ENCODE results near the gene NBEA. TPM values are rescaled to one million over a fixed set of nuclear protein-coding genes. Genes with fewer than 3 reads are reported as not detected.

The NBEA gene
- total RNA-seq, 8 experiments from 2014 or later: 2.8 to 45.7 (median 31.8) TPM

DNA sequence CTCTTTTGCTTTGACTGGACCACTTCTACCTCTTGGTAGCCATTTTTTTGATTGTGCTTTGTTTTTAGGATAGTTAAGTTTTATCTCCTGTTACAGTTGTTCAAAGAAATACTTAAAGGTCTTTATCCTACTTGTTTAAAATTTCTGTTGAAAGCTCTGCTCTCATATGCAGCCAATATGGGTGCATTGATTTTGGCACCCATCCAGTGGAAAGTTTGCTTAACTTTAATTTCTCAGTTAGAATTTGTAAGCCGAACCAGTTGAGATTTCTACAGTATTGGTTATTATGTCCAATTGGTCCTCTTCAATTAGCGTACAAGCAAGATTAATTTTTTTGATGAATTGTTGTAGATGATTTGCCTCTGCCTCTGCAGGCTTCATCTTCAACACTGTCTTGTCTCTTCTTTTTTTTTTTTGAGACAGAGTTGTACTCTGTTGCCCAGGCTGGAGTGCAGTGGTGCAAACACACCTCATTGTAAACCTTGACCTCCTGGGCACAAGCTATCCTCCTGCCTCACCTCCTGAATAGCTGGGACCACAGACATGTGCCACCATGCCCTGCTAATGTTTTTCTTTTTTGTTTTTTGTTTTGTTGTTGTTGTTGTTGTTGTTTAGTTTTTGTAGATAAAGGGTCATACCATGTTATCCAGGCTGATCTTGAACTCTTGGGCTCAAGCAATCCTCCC lies 469.1 kb downstream of the NBEA start:
- H3K27ac ChIP-seq: no peak overlapping the region
- ATAC-seq (replicated peaks in 6 of 8): no peak
- WGBS, 10 experiments: 0 to 100% (median 86%) methylated on average over 1 to 2 of the region's 2 CpGs; no CpG with 5 or more reads in 1 of the 10 experiments
- in situ Hi-C loops (cut with MboI; ENCODE audit: low pct_unique_long_range_greater_than_20kb in 2 of 9, low sequenced_read_pairs in 9 of 9, unreplicated experiment in 9 of 9): no loop called here
- H3K4me1 ChIP-seq (replicated peaks in 1 of 2): no peaks in the 10 kb centered on the region
- no peak overlapping the region for H3K4me3 ChIP-seq

DNA sequence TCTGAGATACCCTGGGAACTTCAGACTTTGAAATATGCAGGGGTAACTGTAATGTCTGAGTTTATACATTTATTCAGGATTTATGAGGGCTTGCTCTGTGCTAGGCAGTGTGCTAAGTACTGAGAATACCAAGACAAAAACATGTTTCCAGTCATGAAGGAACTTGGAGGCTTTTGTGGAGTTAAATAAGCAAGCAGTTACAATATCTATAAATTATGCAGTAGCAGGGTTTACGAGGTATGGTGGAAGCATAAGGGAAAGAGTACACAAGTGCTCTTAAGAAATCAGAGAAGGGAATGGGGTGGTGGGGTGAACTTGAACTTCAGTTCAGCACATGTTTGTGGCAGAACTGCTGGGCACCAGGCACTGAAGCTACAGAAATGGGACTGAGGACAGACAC lies 506.4 kb downstream of the NBEA start:
- Histone ChIP-seq H3K4me3 (no peak overlapping the region), H3K4me1 (replicated peaks in 1 of 2) (peaks cover 0 to 4% of the 10 kb centered on the region in 2 donors), H3K27ac (no peak overlapping the region)
- no peak for ATAC-seq (replicated peaks in 6 of 8)
- in situ Hi-C loops (cut with MboI; ENCODE audit: low pct_unique_long_range_greater_than_20kb in 2 of 9, low sequenced_read_pairs in 9 of 9, unreplicated experiment in 9 of 9): no loop called here
- WGBS, 10 experiments: 17 to 100% (median 63%) methylated on average over 1 of the region's 1 CpG; no CpG with 5 or more reads in 3 of the 10 experiments

DNA sequence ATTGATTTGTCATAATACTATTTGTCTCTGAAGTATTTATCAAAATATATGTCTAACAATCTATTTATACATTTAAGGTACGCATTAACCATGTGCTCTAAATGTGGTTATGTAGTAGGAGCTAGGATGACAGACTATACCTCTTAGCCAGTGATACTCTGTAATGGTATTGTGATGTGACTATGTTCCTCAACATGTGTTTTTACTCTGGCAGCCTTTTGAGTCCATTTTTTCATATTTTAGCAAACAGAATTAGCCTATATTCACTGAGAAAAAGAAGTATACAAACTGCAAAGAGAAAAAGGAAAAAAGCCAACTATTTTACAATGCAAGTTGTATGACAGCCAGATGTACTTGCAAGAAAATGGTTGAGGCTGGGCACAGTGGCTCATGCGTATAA lies 507.8 kb downstream of the NBEA start:
- H3K4me1 ChIP-seq (replicated peaks in 1 of 2): peaks cover 0 to 4% of the 10 kb centered on the region in 2 donors
- no peak overlapping the region for H3K27ac ChIP-seq
- in situ Hi-C loops (cut with MboI; ENCODE audit: low pct_unique_long_range_greater_than_20kb in 2 of 9, low sequenced_read_pairs in 9 of 9, unreplicated experiment in 9 of 9): loop anchor here in 1 of 9 experiments (25.0 kb wide), 1 partner anchor 262 kb away; no protein-coding TSS in a partner anchor
- ATAC-seq (replicated peaks in 6 of 8): no peak
- WGBS, 10 experiments: 57 to 100% (median 94%) methylated on average over 1 to 2 of the region's 2 CpGs; no CpG with 5 or more reads in 1 of the 10 experiments
- H3K4me3 ChIP-seq: no peak overlapping the region

DNA sequence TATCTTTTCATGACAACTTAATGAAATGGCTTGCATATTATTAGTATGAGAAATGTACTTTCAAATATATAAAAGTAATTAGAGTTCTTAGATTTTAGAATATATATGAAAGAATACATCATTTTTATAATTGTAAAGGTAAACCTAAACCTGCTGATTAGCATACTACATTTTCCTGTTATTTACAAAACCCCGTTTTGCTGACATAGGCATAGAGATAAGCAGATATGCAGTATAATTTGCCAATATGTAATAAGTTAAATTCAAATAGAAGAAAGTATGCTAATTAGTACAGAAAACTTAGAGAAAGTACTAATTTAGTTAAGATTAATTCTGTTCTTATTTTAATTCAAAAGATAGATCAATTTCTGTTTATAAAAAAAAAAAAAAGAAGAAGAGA lies 513.0 kb downstream of the NBEA start:
- peaks cover 0 to 4% of the 10 kb centered on the region in 2 donors for H3K4me1 ChIP-seq (replicated peaks in 1 of 2)
- in situ Hi-C loops (cut with MboI; ENCODE audit: low pct_unique_long_range_greater_than_20kb in 2 of 9, low sequenced_read_pairs in 9 of 9, unreplicated experiment in 9 of 9): loop anchor here in 1 of 9 experiments (25.0 kb wide), 1 partner anchor 257 kb away; no protein-coding TSS in a partner anchor
- whole genome bisulfite sequencing, 10 experiments: 9 to 100% (median 100%) methylated on average over 1 of the region's 1 CpG
- no peak overlapping the region for H3K4me3 ChIP-seq
- no peak overlapping the region for H3K27ac ChIP-seq
- no peak for ATAC-seq (replicated peaks in 6 of 8)

DNA sequence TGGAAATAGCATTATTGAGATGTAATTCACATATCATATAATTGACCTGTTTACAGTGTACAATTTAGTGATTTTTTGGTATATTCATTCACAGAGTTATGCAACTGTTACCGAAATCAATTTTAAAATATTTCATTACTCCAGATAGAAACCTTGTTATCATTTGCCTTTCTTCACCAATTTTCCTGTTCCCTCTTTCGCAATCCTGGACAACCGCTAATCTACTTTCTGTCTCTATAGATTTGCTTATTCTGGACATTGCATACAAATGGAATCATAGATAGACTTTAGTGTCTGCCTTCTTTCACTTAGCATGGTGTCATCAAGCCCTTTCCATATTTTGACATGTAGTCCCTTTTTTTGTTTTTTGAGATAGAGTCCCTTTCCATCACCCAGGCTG lies 515.2 kb downstream of the NBEA start:
- in situ Hi-C loops (cut with MboI; ENCODE audit: low pct_unique_long_range_greater_than_20kb in 2 of 9, low sequenced_read_pairs in 9 of 9, unreplicated experiment in 9 of 9): loop anchor here in 1 of 9 experiments (25.0 kb wide), 1 partner anchor 255 kb away; no protein-coding TSS in a partner anchor
- no peak for ATAC-seq (replicated peaks in 6 of 8)
- Histone ChIP-seq H3K27ac (no peak overlapping the region), H3K4me3 (no peak overlapping the region), H3K4me1 (replicated peaks in 1 of 2) (peaks cover 0 to 4% of the 10 kb centered on the region in 2 donors)
- 69 to 100% (median 98%) methylated on average over 1 to 3 of the region's 3 CpGs for WGBS, 10 experiments

DNA sequence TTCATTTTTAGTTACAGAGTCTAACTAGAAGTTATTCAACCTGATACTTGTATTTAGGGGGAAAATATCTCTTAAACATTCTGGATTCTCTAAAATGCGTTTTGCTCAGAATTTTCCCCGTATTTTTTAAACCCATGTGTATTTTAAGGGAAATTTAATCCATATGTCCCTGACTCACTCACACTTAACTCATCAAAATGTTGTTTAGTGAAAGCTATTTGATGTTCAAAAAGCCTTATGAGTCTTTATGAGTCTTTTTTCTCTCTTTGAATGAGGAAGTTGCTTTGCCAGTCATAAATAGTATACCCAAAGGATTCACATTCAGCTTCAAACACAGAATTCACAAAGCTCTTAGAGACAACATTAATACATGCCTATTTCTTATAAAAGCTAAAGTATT lies 518.0 kb downstream of the NBEA start:
- peaks cover 0 to 2% of the 10 kb centered on the region in 2 donors for H3K4me1 ChIP-seq (replicated peaks in 1 of 2)
- H3K4me3 ChIP-seq: no peak overlapping the region
- WGBS, 10 experiments: 16 to 100% (median 83%) methylated on average over 1 to 2 of the region's 2 CpGs; no CpG with 5 or more reads in 1 of the 10 experiments
- H3K27ac ChIP-seq: no peak overlapping the region
- ATAC-seq (replicated peaks in 6 of 8): no peak
- in situ Hi-C loops (cut with MboI; ENCODE audit: low pct_unique_long_range_greater_than_20kb in 2 of 9, low sequenced_read_pairs in 9 of 9, unreplicated experiment in 9 of 9): loop anchor here in 1 of 9 experiments (25.0 kb wide), 1 partner anchor 252 kb away; no protein-coding TSS in a partner anchor

DNA sequence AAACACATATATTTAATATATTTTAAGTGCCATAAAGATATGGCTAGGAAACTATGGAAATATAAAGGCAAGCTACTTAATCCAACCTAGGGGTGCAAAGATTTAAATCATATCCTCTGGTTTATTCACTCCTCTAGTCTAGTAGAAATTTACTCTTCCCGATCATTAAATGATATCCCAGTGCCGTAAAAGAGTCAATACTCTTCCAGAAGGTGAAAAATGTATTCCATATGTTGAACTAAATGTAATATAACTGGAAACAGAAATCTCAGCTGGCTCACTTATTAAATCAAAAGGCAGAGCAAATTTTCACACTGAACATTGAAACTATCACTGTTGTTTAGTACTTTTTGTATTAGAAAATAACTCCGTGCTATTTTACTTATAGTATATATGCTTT lies 523.3 kb downstream of the NBEA start:
- peaks cover 0 to 6% of the 10 kb centered on the region in 2 donors for H3K4me1 ChIP-seq (replicated peaks in 1 of 2)
- H3K27ac ChIP-seq: no peak overlapping the region
- no peak for ATAC-seq (replicated peaks in 6 of 8)
- in situ Hi-C loops (cut with MboI; ENCODE audit: low pct_unique_long_range_greater_than_20kb in 2 of 9, low sequenced_read_pairs in 9 of 9, unreplicated experiment in 9 of 9): loop anchor here in 1 of 9 experiments (25.0 kb wide), 1 partner anchor 247 kb away; no protein-coding TSS in a partner anchor
- WGBS, 10 experiments: 53 to 100% (median 77%) methylated on average over 1 to 3 of the region's 3 CpGs; no CpG with 5 or more reads in 1 of the 10 experiments
- H3K4me3 ChIP-seq: no peak overlapping the region

DNA sequence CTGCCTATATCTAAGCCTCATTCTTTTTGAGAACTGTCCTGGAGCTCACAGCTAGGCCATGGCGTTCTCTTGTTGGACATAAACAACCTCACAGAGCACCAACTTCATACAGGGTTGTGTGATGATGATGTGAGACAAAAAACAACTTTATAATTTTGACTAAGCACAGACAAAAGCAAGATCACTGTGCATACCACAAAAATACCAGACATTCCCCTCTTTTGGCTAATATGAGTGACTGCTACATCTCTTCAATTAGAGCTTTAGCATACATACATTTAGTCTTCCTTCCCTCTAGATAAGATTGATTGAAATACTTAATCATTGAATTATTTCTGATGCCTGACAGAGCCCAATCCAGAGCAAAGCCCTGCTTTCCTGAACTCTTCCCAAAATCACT lies 526.1 kb downstream of the NBEA start:
- WGBS, 10 experiments: 100% methylated on average over 1 of the region's 1 CpG; no CpG with 5 or more reads in 9 of the 10 experiments
- ATAC-seq (replicated peaks in 6 of 8): no peak
- H3K27ac ChIP-seq: no peak overlapping the region
- H3K4me3 ChIP-seq: no peak overlapping the region
- peaks cover 0 to 6% of the 10 kb centered on the region in 2 donors for H3K4me1 ChIP-seq (replicated peaks in 1 of 2)
- in situ Hi-C loops (cut with MboI; ENCODE audit: low pct_unique_long_range_greater_than_20kb in 2 of 9, low sequenced_read_pairs in 9 of 9, unreplicated experiment in 9 of 9): loop anchor here in 1 of 9 experiments (25.0 kb wide), 1 partner anchor 244 kb away; no protein-coding TSS in a partner anchor

DNA sequence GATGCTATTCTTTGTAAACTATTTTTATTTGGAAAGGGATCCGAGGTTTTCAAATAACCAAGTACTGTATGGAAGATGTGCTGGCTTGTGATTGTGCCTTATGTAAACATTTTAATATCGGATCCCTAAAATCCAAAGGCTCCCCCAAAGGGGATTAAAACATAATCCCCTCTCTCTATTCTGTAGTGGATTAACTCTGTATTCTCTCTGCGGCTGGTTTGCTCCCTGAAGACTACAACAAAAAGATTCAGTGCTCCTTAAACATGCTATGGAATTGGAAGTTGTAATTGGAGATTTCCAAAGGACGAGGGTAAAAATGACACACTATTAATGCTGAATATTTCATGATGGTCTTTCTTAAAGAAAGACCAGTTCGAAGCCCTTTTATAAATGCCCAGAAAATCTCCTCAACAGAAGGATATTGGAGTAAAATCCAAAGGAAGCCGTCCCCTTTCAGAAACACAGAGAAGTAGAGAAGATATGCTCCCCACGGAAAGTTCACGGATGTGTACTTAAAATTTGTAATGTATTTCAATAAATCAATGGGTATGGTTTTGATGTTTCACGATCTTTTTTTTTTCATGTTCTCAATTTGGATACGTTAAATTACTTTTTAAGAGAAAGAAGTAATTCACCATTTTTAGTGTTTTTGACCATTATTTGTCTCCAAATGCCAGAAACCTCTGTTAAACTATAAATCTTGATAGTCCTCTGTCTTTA lies 527.9 kb downstream of the NBEA start:
- in situ Hi-C loops (cut with MboI; ENCODE audit: low pct_unique_long_range_greater_than_20kb in 2 of 9, low sequenced_read_pairs in 9 of 9, unreplicated experiment in 9 of 9): loop anchor here in 1 of 9 experiments (25.0 kb wide), 1 partner anchor 242 kb away; no protein-coding TSS in a partner anchor
- peaks cover 0 to 4% of the 10 kb centered on the region in 2 donors for H3K4me1 ChIP-seq (replicated peaks in 1 of 2)
- ATAC-seq (replicated peaks in 6 of 8): no peak
- no peak overlapping the region for H3K27ac ChIP-seq
- H3K4me3 ChIP-seq: peak overlapping the region in 2 of 5 donors; percentile 30 to 33
- 13 to 81% (median 50%) methylated on average over 3 to 10 of the region's 10 CpGs for WGBS, 10 experiments

DNA sequence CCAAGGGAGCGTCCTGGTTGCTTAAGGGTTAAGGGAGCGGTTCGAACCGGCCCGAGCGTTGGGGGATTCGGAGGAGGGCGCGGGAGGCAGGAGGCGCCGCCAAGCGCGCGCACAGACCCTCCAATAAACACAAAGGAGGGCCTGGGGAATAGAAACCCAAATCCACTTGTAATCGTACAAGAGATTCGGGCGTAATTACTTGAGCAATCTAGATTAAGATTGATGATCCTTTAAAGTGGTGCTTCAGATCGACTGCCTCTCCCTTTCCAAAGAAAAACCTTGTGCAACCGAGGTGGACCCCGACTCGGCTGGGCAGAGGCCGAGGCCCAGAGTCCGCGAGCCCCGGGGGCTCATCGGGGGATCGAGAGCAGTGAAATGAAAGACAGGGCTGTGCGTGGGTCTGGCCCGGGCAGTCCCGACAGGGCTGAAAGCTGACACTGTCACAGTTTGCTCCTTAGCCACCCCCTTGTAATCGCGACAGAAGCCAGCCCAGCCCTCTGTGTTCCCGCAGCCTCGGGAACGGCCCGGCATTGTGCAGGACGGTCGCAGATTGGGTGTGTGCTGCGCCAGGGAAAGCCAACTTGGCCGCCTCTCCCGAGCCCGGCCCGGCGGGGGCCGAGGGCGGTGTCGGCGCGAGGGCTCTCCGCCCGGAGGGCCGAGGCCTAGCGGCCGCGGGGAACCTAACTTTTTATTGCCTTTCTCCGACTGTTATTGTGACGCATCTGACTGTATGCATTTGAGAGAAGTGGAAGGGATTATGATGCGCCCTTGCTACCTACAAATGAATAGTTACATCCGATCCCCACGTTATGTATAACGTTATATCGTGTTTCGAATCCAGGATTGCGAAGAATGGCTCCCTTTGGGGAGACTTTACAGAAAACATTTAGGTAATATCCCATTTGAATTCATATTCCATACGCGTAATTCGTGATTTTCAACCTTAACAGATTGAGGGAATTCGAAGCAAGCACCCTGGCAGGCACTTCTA lies 528.9 kb downstream of the NBEA start:
- peaks cover 0 to 4% of the 10 kb centered on the region in 2 donors for H3K4me1 ChIP-seq (replicated peaks in 1 of 2)
- ATAC-seq (replicated peaks in 6 of 8): peak in 7 of 8 experiments; percentile 66 to 90 (median 84)
- 0 to 53% (median 16%) methylated on average over 2 to 33 of the region's 68 CpGs for WGBS, 10 experiments

DNA sequence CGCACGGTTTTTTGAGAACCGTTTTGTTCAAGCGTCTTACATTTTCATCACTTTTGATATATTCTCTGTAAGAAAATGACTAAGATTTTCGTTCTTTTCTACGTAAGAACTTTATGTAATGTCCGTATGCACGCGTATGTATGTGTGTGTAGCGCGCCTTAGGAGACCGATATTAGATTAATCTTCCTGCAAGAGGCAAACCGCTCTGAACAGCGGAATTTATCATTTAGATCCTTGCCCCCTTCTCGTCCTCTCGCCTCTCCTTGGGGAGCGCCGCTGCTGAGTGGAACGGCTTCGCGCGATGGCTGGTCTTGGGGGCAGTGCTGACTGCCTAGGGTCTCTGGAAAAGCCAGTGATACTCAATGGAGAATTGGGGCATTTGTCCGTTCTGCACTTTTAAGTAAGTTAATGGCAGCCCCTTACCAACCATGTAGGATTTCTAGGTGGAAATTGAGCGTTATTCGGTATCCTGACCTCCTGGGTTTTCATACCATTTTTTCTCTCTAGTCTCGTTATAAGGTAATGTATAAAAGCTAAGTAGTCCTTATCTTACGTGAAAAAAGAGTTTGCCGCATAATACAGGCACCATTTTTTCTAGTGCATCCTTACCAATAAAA lies 529.7 kb downstream of the NBEA start:
- Histone ChIP-seq H3K4me1 (replicated peaks in 1 of 2) (peaks cover 0 to 9% of the 10 kb centered on the region in 2 donors), H3K27ac (no peak overlapping the region), H3K4me3 (no peak overlapping the region)
- in situ Hi-C loops (cut with MboI; ENCODE audit: low pct_unique_long_range_greater_than_20kb in 2 of 9, low sequenced_read_pairs in 9 of 9, unreplicated experiment in 9 of 9): loop anchor here in 1 of 9 experiments (25.0 kb wide), 1 partner anchor 240 kb away; no protein-coding TSS in a partner anchor
- no peak for ATAC-seq (replicated peaks in 6 of 8)
- WGBS, 10 experiments: 11 to 100% (median 51%) methylated on average over 1 to 16 of the region's 28 CpGs

More for the DNA sequence above, 528.9 kb downstream of the NBEA start:
- H3K27ac ChIP-seq: no peak overlapping the region
- in situ Hi-C loops (cut with MboI; ENCODE audit: low pct_unique_long_range_greater_than_20kb in 2 of 9, low sequenced_read_pairs in 9 of 9, unreplicated experiment in 9 of 9): loop anchor here in 1 of 9 experiments (25.0 kb wide), 1 partner anchor 241 kb away; no protein-coding TSS in a partner anchor
- peak overlapping the region; percentile 8 to 33 (median 30) for H3K4me3 ChIP-seq

Measured in motor neuron (in vitro differentiated cells).